HEK293 (cell line): ENCODE results near the gene LCMT2.

Experiments
- CTCF ChIA-PET: fragments of 350-600 bp; formaldehyde crosslinking; extraction: SDS; loops from one replicate; lab custom pipeline; 2021; ENCODE audit warnings: antibody characterized with exemption; lab: Yijun Ruan, JAX
- POLR2A ChIA-PET: fragments of 300-600 bp; formaldehyde crosslinking; extraction: SDS; loops from one replicate; lab custom pipeline; 2020; ENCODE audit warnings: antibody characterized with exemption, inconsistent platforms; lab: Yijun Ruan, JAX
- H3K27ac ChIP-seq: fragments of 200-500 bp; sonication (Bioruptor generic); 2 replicates; pipeline ENCODE4 v1.5.1; 2014; ENCODE audit warnings: low read depth, low read length, control low read depth, inconsistent platforms; ENCODE audit errors: extremely low read depth
- H3K36me3 ChIP-seq, 2 experiments: fragments of 200-500 bp in 1 of 2; sonication (Bioruptor generic) in 1 of 2; 1 replicate in 1 of 2; 2 replicates in 1 of 2; pipeline ENCODE4 v1.5.1; 2014 to 2017; ENCODE audit warnings: inconsistent platforms in 2 of 2, low read length in 2 of 2; ENCODE audit not compliant: control insufficient read depth in 2 of 2, insufficient read depth in 1 of 2
- H3K4me1 ChIP-seq: fragments of 200-500 bp; sonication (Bioruptor generic); 2 replicates; pipeline ENCODE4 v1.5.1; 2014; ENCODE audit warnings: mild to moderate bottlenecking, low read length, inconsistent platforms; ENCODE audit not compliant: control insufficient read depth, insufficient read depth
- H3K4me3 ChIP-seq: 2 replicates; pipeline ENCODE4 v1.5.1; 2011; ENCODE audit warnings: low read depth, mild to moderate bottlenecking, control low read depth, low read length, moderate library complexity
- H3K9me3 ChIP-seq: fragments of 200-500 bp; sonication (Bioruptor generic); 2 replicates; pipeline ENCODE4 v1.5.1; 2014; ENCODE audit warnings: low read depth, low read length, inconsistent platforms; ENCODE audit not compliant: control insufficient read depth, insufficient read depth
- GLIS1 ChIP-seq: fragments of 450-650 bp; formaldehyde crosslinking; IDR thresholded peaks from 2 replicates; pipeline ENCODE4 v1.5.1; 2016; ENCODE audit warnings: missing biosample characterization, missing genetic modification characterization
- KLF16 ChIP-seq: fragments of 450-650 bp; formaldehyde crosslinking; IDR thresholded peaks from 2 replicates; pipeline ENCODE4 v1.5.1; 2017; ENCODE audit warnings: missing biosample characterization, missing genetic modification characterization
- KLF7 ChIP-seq: fragments of 450-650 bp; formaldehyde crosslinking; IDR thresholded peaks from 2 replicates; pipeline ENCODE4 v1.5.1; 2016; ENCODE audit warnings: missing biosample characterization, missing genetic modification characterization, borderline replicate concordance
- OVOL3 ChIP-seq: fragments of 450-650 bp; formaldehyde crosslinking; IDR thresholded peaks from 2 replicates; pipeline ENCODE4 v1.5.1; 2016; ENCODE audit warnings: missing biosample characterization, missing genetic modification characterization
- ZEB2 ChIP-seq: fragments of 450-650 bp; formaldehyde crosslinking; IDR thresholded peaks from 2 replicates; pipeline ENCODE4 v1.5.1; 2016; ENCODE audit warnings: missing biosample characterization, missing genetic modification characterization
- ZNF138 ChIP-seq: fragments of 450-650 bp; formaldehyde crosslinking; IDR thresholded peaks from 2 replicates; pipeline ENCODE4 v1.5.1; 2016; ENCODE audit warnings: missing biosample characterization, missing genetic modification characterization, borderline replicate concordance
- ZNF157 ChIP-seq: fragments of 450-650 bp; formaldehyde crosslinking; IDR thresholded peaks from 2 replicates; pipeline ENCODE4 v1.5.1; 2016; ENCODE audit warnings: missing biosample characterization, missing genetic modification characterization
- ZNF175 ChIP-seq: fragments of 450-650 bp; formaldehyde crosslinking; IDR thresholded peaks from 2 replicates; pipeline ENCODE4 v1.5.1; 2016; ENCODE audit warnings: missing biosample characterization, missing genetic modification characterization
- ZNF19 ChIP-seq: fragments of 450-650 bp; formaldehyde crosslinking; IDR thresholded peaks from 2 replicates; pipeline ENCODE4; 2016; ENCODE audit warnings: missing biosample characterization, missing genetic modification characterization, low read depth
- ZNF274 ChIP-seq, 2 experiments: fragments of 200-500 bp in 1 of 2; fragments of 450-650 bp in 1 of 2; sonication (Bioruptor generic) in 1 of 2; formaldehyde crosslinking in 1 of 2; IDR thresholded peaks; 2 replicates each; pipeline versions ENCODE4 v1.5.1 to v1.6.1; 2014 to 2016; ENCODE audit warnings: borderline replicate concordance in 1 of 2, inconsistent platforms in 1 of 2, low read length in 1 of 2, missing biosample characterization in 1 of 2, missing genetic modification characterization in 1 of 2
- ZNF311 ChIP-seq: fragments of 450-650 bp; formaldehyde crosslinking; IDR thresholded peaks from 2 replicates; pipeline ENCODE4 v1.5.1; 2017; ENCODE audit warnings: missing biosample characterization, missing genetic modification characterization, borderline replicate concordance
- ZNF324 ChIP-seq: fragments of 450-650 bp; formaldehyde crosslinking; IDR thresholded peaks from 2 replicates; pipeline ENCODE4 v1.5.1; 2016; ENCODE audit warnings: missing biosample characterization, missing genetic modification characterization
- ZNF354C ChIP-seq: fragments of 450-650 bp; formaldehyde crosslinking; IDR thresholded peaks from 2 replicates; pipeline ENCODE4 v1.5.1; 2016; ENCODE audit warnings: missing biosample characterization, missing genetic modification characterization, low read depth, borderline replicate concordance
- ZNF416 ChIP-seq: fragments of 450-650 bp; formaldehyde crosslinking; IDR thresholded peaks from 2 replicates; pipeline ENCODE4 v1.5.1; 2016; ENCODE audit warnings: missing biosample characterization, missing genetic modification characterization
- ZNF501 ChIP-seq: fragments of 450-650 bp; formaldehyde crosslinking; IDR thresholded peaks from 2 replicates; pipeline ENCODE4 v1.5.1; 2016; ENCODE audit warnings: missing biosample characterization, missing genetic modification characterization
- ZNF530 ChIP-seq: fragments of 450-650 bp; formaldehyde crosslinking; IDR thresholded peaks from 2 replicates; pipeline ENCODE4 v1.5.1; 2016; ENCODE audit warnings: low read depth, missing biosample characterization, missing genetic modification characterization
- ZNF571 ChIP-seq: fragments of 450-650 bp; formaldehyde crosslinking; IDR thresholded peaks from 2 replicates; pipeline ENCODE4 v1.5.0; 2017; ENCODE audit warnings: missing biosample characterization, missing genetic modification characterization
- ZNF664 ChIP-seq: fragments of 450-650 bp; formaldehyde crosslinking; IDR thresholded peaks from 2 replicates; pipeline ENCODE4 v1.5.1; 2016; ENCODE audit warnings: missing biosample characterization, missing genetic modification characterization
- TF ChIP-seq, protein P1 (sequence below): fragments of 450-650 bp; formaldehyde crosslinking; IDR thresholded peaks from 2 replicates; pipeline ENCODE4 v1.5.1; 2016; ENCODE audit warnings: missing biosample characterization, missing genetic modification characterization
- TF ChIP-seq, protein P2 (sequence below): fragments of 450-650 bp; formaldehyde crosslinking; IDR thresholded peaks from 2 replicates; pipeline ENCODE4 v1.5.1; 2017; ENCODE audit warnings: missing biosample characterization, missing genetic modification characterization
- TF ChIP-seq, protein P3 (sequence below): fragments of 450-650 bp; formaldehyde crosslinking; IDR thresholded peaks from 2 replicates; pipeline ENCODE4 v1.5.1; 2017; ENCODE audit warnings: missing biosample characterization, missing genetic modification characterization
- TF ChIP-seq, protein P4 (sequence below): fragments of 450-650 bp; formaldehyde crosslinking; IDR thresholded peaks from 2 replicates; pipeline ENCODE4 v1.5.1; 2016; ENCODE audit warnings: missing biosample characterization, missing genetic modification characterization
- TF ChIP-seq, protein P5 (sequence below): fragments of 450-650 bp; IDR thresholded peaks from 2 replicates; pipeline ENCODE4 v1.5.1; 2018; ENCODE audit warnings: missing biosample characterization, missing genetic modification characterization

LCMT2 gene

DNA sequence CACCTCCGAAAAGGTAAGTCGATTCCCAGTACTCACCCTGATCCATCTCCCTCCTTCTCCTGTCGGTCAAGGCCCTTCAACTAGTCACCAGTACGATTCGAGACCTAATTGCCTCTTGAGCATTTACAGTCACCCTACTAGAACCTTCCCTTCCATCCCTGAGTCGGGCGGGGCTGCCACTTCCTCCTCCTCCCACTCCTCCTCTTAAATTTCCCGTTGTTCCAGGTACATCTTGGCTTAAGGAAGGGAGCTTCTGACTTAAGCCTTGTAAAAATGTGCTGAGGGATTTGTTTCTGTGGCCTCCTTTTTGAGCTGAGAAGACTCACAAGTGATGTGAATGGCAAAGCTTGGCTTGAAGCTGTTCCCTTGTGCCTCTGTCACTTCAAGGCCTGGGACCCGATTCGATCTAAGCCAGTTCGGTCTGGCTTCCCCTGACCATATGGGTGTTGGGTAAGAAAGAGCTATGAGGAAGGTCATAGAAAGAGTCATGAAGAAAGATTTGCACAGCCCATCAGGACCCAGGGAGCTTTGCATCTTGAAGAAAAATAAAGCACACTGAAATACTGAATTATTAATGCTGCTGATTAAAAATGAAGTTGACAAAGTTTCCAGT is 28.1 kb downstream of the LCMT2 start, which contains the start of gene TGM7:
Gene TGM7, minus strand, starts transcription at position 51 of the 613 bp plus-strand sequence.
- POLR2A ChIA-PET: no interaction called here
- H3K36me3 ChIP-seq: no peaks in the 10 kb centered on the region
- no peaks in the 10 kb centered on the region for H3K9me3 ChIP-seq
- TF ChIP-seq, protein P1, sequence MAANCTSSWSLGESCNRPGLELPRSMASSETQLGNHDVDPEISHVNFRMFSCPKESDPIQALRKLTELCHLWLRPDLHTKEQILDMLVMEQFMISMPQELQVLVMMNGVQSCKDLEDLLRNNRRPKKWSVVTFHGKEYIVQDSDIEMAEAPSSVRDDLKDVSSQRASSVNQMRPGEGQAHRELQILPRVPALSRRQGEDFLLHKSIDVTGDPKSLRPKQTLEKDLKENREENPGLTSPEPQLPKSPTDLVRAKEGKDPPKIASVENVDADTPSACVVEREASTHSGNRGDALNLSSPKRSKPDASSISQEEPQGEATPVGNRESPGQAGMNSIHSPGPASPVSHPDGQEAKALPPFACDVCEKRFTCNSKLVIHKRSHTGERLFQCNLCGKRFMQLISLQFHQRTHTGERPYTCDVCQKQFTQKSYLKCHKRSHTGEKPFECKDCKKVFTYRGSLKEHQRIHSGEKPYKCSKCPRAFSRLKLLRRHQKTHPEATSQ: no peak
- TF ChIP-seq ZNF530 (tag by site-specific recombination) (no peak), GLIS1 (tag by site-specific recombination) (no peak), ZNF416 (tag by site-specific recombination) (no peak), ZNF19 (tag by site-specific recombination) (no peak), ZNF138 (tag by site-specific recombination) (no peak), ZNF354C (tag by site-specific recombination) (no peak), KLF16 (tag by site-specific recombination) (no peak), ZNF501 (tag by site-specific recombination) (no peak), ZNF311 (tag by site-specific recombination) (no peak)
- no peaks in the 10 kb centered on the region for H3K4me1 ChIP-seq
- H3K4me3 ChIP-seq: no peak within 1 kb of the TSS
- CTCF ChIA-PET: interaction anchor here (1.0 kb wide), 1 partner anchor 17 kb away, joined by 6 read pairs; no protein-coding TSS in a partner anchor
- no peak within 1 kb of the TSS for H3K27ac ChIP-seq

DNA sequence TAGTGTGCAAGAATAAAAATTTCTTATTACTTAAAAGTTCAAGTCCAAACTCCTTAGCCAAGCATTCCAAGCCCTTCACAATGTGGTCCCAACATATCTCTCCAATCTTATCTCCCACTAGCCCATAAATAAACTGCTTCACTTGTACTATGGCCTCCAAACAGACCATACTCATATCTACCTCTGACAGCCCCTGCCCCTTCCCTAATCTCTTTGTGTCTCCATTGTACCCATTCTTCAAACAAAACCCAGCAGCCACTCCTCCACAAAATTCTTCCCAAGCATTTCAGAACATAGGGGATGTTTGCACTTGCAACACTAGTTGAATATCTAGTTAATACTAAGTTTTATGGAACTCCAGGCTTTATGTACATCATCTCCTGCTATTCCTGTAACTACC is 30.5 kb downstream of the LCMT2 start:
- no peaks in the 10 kb centered on the region for H3K36me3 ChIP-seq
- no peaks in the 10 kb centered on the region for H3K9me3 ChIP-seq
- H3K4me3 ChIP-seq: no peak overlapping the region
- H3K27ac ChIP-seq: no peak overlapping the region
- no peaks in the 10 kb centered on the region for H3K4me1 ChIP-seq
- ChIA-PET CTCF (no interaction called here), POLR2A (no interaction called here)
- TF ChIP-seq, protein P2, sequence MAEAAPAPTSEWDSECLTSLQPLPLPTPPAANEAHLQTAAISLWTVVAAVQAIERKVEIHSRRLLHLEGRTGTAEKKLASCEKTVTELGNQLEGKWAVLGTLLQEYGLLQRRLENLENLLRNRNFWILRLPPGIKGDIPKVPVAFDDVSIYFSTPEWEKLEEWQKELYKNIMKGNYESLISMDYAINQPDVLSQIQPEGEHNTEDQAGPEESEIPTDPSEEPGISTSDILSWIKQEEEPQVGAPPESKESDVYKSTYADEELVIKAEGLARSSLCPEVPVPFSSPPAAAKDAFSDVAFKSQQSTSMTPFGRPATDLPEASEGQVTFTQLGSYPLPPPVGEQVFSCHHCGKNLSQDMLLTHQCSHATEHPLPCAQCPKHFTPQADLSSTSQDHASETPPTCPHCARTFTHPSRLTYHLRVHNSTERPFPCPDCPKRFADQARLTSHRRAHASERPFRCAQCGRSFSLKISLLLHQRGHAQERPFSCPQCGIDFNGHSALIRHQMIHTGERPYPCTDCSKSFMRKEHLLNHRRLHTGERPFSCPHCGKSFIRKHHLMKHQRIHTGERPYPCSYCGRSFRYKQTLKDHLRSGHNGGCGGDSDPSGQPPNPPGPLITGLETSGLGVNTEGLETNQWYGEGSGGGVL (tag by site-specific recombination): no peak
- no peak for TF ChIP-seq OVOL3 (tag by site-specific recombination)
- TF ChIP-seq KLF7 (tag by site-specific recombination): no peak
- TF ChIP-seq ZNF175 (tag by site-specific recombination): no peak
- TF ChIP-seq, protein P3, sequence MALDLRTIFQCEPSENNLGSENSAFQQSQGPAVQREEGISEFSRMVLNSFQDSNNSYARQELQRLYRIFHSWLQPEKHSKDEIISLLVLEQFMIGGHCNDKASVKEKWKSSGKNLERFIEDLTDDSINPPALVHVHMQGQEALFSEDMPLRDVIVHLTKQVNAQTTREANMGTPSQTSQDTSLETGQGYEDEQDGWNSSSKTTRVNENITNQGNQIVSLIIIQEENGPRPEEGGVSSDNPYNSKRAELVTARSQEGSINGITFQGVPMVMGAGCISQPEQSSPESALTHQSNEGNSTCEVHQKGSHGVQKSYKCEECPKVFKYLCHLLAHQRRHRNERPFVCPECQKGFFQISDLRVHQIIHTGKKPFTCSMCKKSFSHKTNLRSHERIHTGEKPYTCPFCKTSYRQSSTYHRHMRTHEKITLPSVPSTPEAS: no peak
- TF ChIP-seq ZNF324 (tag by site-specific recombination): no peak
- no peak for TF ChIP-seq ZNF664 (tag by site-specific recombination)

DNA sequence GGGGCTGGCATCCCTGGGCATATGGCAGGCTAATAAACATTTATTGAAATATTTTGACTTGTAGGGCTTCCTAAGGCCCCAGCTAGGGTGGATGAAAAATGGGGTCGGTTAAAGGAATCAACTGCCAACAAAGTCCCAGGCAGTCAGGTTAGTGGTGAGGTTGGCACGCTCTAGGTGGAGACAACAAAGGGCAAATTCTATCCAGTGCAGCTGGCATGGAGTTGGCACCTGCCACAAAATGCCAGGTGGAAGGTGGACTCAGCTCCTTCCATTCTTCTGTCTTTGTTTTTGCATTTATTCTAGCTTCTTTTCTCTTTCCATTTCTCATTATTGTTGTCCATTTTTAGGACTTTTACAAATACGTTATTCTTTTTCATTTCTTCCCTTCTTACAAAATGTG is 31.0 kb downstream of the LCMT2 start:
- ChIA-PET POLR2A (no interaction called here), CTCF (no interaction called here)
- Histone ChIP-seq H3K4me1 (no peaks in the 10 kb centered on the region), H3K9me3 (no peaks in the 10 kb centered on the region), H3K36me3 (no peaks in the 10 kb centered on the region), H3K4me3 (no peak overlapping the region), H3K27ac (no peak overlapping the region)
- no peak for TF ChIP-seq ZNF274 (IDR thresholded peaks at IDR 0.05; ENCODE audit: low read length)
- TF ChIP-seq ZNF274 (tag by site-specific recombination; IDR thresholded peaks at IDR 0.05; ENCODE audit: borderline replicate concordance): no peak
- TF ChIP-seq, protein P4, sequence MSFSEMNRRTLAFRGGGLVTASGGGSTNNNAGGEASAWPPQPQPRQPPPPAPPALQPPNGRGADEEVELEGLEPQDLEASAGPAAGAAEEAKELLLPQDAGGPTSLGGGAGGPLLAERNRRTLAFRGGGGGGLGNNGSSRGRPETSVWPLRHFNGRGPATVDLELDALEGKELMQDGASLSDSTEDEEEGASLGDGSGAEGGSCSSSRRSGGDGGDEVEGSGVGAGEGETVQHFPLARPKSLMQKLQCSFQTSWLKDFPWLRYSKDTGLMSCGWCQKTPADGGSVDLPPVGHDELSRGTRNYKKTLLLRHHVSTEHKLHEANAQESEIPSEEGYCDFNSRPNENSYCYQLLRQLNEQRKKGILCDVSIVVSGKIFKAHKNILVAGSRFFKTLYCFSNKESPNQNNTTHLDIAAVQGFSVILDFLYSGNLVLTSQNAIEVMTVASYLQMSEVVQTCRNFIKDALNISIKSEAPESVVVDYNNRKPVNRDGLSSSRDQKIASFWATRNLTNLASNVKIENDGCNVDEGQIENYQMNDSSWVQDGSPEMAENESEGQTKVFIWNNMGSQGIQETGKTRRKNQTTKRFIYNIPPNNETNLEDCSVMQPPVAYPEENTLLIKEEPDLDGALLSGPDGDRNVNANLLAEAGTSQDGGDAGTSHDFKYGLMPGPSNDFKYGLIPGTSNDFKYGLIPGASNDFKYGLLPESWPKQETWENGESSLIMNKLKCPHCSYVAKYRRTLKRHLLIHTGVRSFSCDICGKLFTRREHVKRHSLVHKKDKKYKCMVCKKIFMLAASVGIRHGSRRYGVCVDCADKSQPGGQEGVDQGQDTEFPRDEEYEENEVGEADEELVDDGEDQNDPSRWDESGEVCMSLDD (tag by site-specific recombination): no peak
- TF ChIP-seq ZEB2 (tag by site-specific recombination): no peak
- no peak for TF ChIP-seq ZNF157 (tag by site-specific recombination)
- TF ChIP-seq ZNF571: no peak
- no peak for TF ChIP-seq ZNF501 (tag by site-specific recombination)
- TF ChIP-seq, protein P5, sequence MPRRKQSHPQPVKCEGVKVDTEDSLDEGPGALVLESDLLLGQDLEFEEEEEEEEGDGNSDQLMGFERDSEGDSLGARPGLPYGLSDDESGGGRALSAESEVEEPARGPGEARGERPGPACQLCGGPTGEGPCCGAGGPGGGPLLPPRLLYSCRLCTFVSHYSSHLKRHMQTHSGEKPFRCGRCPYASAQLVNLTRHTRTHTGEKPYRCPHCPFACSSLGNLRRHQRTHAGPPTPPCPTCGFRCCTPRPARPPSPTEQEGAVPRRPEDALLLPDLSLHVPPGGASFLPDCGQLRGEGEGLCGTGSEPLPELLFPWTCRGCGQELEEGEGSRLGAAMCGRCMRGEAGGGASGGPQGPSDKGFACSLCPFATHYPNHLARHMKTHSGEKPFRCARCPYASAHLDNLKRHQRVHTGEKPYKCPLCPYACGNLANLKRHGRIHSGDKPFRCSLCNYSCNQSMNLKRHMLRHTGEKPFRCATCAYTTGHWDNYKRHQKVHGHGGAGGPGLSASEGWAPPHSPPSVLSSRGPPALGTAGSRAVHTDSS (tag by site-specific recombination): no peak
